ENCODE results near the gene SLC2A4RG.

The SLC2A4RG gene

GRCh38 chr20:63732118-63733095 lies 7.2 kb upstream of the SLC2A4RG start:
- H3K27me3 ChIP-seq (ENCODE audit: insufficient read depth, low read length), result no peaks in the 10 kb centered on the region
- H3K27ac ChIP-seq (ENCODE audit: low read depth, low read length), result no peak overlapping the region
- H3K36me3 ChIP-seq (ENCODE audit: insufficient read depth, low read length), result no peaks in the 10 kb centered on the region
- no peak overlapping the region for H3K4me3 ChIP-seq (ENCODE audit: low read depth, low read length)
- no peak overlapping the region for H2AFZ ChIP-seq (ENCODE audit: low read length, unreplicated experiment)
- peaks cover 6% of the 10 kb centered on the region for H3K79me2 ChIP-seq (ENCODE audit: control insufficient read depth, insufficient read depth, low read length, unreplicated experiment)
- H3K4me1 ChIP-seq (ENCODE audit: control insufficient read depth, insufficient read depth, low read length, unreplicated experiment), result no peaks in the 10 kb centered on the region

DNA sequence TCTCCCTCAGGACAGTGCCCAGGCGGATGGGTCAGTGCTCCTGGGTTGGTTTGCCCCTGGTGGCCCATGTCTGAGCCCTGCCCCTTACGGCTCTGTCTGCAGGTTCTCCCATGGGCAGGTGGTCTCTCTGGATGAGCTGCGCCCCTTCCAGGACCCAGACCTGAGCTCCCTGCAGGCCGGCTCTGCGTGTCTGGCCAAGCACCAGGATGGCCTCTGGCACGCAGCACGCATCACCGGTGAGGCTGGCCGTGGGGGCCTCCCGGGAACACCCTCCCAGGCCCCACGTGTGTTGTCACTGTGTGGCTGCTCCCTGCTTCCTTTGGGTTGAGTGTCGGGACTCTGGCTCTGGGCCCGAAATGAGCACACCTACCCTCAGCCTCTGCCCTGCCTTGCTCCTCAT lies 6.5 kb upstream of the SLC2A4RG start:
- Histone ChIP-seq H3K4me3 (ENCODE audit: low read depth, low read length) (no peak overlapping the region), H3K27me3 (ENCODE audit: insufficient read depth, low read length) (no peaks in the 10 kb centered on the region), H3K27ac (ENCODE audit: low read depth, low read length) (no peak overlapping the region), H3K4me1 (ENCODE audit: control insufficient read depth, insufficient read depth, low read length, unreplicated experiment) (no peaks in the 10 kb centered on the region), H2AFZ (ENCODE audit: low read length, unreplicated experiment) (no peak overlapping the region), H3K36me3 (ENCODE audit: insufficient read depth, low read length) (no peaks in the 10 kb centered on the region), H3K79me2 (ENCODE audit: control insufficient read depth, insufficient read depth, low read length, unreplicated experiment) (peaks cover 6% of the 10 kb centered on the region)

DNA sequence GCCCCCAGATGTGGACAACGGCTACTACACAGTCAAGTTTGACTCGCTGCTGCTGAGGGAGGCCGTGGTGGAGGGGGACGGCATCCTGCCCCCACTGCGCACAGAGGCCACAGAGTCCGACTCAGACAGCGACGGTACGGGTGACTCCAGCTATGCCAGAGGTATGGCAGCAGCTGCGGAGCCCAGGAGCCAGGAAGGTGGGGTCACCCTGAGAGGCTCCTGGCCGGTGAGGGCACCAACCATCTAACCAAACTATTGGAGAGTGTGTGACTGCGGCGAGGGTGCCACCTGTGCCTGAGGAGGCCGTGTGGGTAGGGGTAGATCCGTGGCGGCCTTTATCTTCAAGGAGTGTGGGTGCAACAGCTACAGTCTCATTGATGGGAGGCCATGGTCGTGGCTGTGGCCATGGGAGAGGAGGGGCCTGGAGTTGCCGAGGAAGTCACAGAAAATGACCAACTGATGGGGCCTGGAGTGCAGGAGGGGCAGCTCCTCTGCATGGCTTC lies 5.9 kb upstream of the SLC2A4RG start:
- no peaks in the 10 kb centered on the region for H3K4me1 ChIP-seq (ENCODE audit: control insufficient read depth, insufficient read depth, low read length, unreplicated experiment)
- no peak overlapping the region for H3K27ac ChIP-seq (ENCODE audit: low read depth, low read length)
- no peaks in the 10 kb centered on the region for H3K36me3 ChIP-seq (ENCODE audit: insufficient read depth, low read length)
- H3K79me2 ChIP-seq (ENCODE audit: control insufficient read depth, insufficient read depth, low read length, unreplicated experiment), result peaks cover under 1% of the 10 kb centered on the region
- H2AFZ ChIP-seq (ENCODE audit: low read length, unreplicated experiment), result no peak overlapping the region
- no peaks in the 10 kb centered on the region for H3K27me3 ChIP-seq (ENCODE audit: insufficient read depth, low read length)
- H3K4me3 ChIP-seq (ENCODE audit: low read depth, low read length), result no peak overlapping the region

- Histone ChIP-seq H2AFZ (ENCODE audit: low read length, unreplicated experiment) (no peak overlapping the region), H3K36me3 (ENCODE audit: insufficient read depth, low read length) (no peaks in the 10 kb centered on the region), H3K4me1 (ENCODE audit: control insufficient read depth, insufficient read depth, low read length, unreplicated experiment) (no peaks in the 10 kb centered on the region), H3K4me3 (ENCODE audit: low read depth, low read length) (no peak overlapping the region), H3K79me2 (ENCODE audit: control insufficient read depth, insufficient read depth, low read length, unreplicated experiment) (no peaks in the 10 kb centered on the region), H3K27ac (ENCODE audit: low read depth, low read length) (no peak overlapping the region), H3K27me3 (ENCODE audit: insufficient read depth, low read length) (no peaks in the 10 kb centered on the region)
Measured at GRCh38 chr20:63734111-63734945, 5.2 kb upstream of the SLC2A4RG start.

GRCh38 chr20:63734946-63735858 lies 4.4 kb upstream of the SLC2A4RG start:
- H3K27ac ChIP-seq (ENCODE audit: low read depth, low read length), result no peak overlapping the region
- H3K79me2 ChIP-seq (ENCODE audit: control insufficient read depth, insufficient read depth, low read length, unreplicated experiment), result no peaks in the 10 kb centered on the region
- no peaks in the 10 kb centered on the region for H3K36me3 ChIP-seq (ENCODE audit: insufficient read depth, low read length)
- no peaks in the 10 kb centered on the region for H3K4me1 ChIP-seq (ENCODE audit: control insufficient read depth, insufficient read depth, low read length, unreplicated experiment)
- no peak overlapping the region for H2AFZ ChIP-seq (ENCODE audit: low read length, unreplicated experiment)
- no peaks in the 10 kb centered on the region for H3K27me3 ChIP-seq (ENCODE audit: insufficient read depth, low read length)
- no peak overlapping the region for H3K4me3 ChIP-seq (ENCODE audit: low read depth, low read length)

- no peak within 1 kb of the TSS for H3K27ac ChIP-seq (ENCODE audit: low read depth, low read length)
- H3K36me3 ChIP-seq (ENCODE audit: insufficient read depth, low read length), result no peaks in the 10 kb centered on the region
- H3K79me2 ChIP-seq (ENCODE audit: control insufficient read depth, insufficient read depth, low read length, unreplicated experiment), result peaks cover under 1% of the 10 kb centered on the region
- no peak within 1 kb of the TSS for H2AFZ ChIP-seq (ENCODE audit: low read length, unreplicated experiment)
- no peaks in the 10 kb centered on the region for H3K4me1 ChIP-seq (ENCODE audit: control insufficient read depth, insufficient read depth, low read length, unreplicated experiment)
- H3K4me3 ChIP-seq (ENCODE audit: low read depth, low read length), result no peak within 1 kb of the TSS
- no peaks in the 10 kb centered on the region for H3K27me3 ChIP-seq (ENCODE audit: insufficient read depth, low read length)
Measured at GRCh38 chr20:63735859-63736718, 3.5 kb upstream of the SLC2A4RG start, which contains the start of gene LIME1. LIME1 (plus strand) TSS chr20:63736664; CDS start chr20:63737550, 886 bp downstream.

DNA sequence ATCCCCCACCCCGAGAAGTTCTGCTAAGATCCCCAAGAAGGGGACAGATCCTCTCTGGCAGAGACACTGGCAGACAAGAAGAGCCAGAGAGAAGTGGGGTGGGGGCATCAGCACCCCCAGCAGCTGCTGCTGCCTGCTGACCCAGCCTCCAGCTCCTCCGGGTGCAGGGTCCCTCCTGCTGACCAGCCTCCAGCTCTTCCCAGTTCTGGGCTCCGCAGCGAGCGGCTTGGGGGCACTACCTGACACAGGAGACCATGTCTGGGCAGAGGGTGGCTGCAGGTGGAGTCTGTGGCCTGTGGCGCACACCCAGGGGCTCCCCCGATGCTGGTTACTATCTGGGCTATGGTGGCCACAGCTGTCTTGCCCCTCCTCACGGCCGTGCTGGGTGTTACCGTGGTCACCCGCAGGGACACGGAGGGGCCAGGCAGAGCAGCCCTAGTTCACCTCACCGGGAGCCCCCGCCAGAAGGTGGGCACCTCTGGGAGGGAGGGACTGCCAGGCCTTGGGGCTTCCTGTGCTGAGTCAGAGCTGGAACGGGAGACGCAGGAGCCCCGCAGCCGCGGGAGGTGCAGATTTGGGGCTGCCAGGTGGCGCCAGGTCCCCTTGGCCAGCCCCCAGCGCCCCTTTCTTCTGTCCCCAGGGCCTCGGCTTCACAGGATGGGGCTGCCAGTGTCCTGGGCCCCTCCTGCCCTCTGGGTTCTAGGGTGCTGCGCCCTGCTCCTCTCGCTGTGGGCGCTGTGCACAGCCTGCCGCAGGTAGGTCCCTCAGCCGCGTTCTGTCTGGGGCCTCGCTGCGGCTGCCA lies 2.5 kb upstream of the SLC2A4RG start:
- no peak overlapping the region for H3K27ac ChIP-seq (ENCODE audit: low read depth, low read length)
- peaks cover 9% of the 10 kb centered on the region for H3K4me1 ChIP-seq (ENCODE audit: control insufficient read depth, insufficient read depth, low read length, unreplicated experiment)
- no peak overlapping the region for H2AFZ ChIP-seq (ENCODE audit: low read length, unreplicated experiment)
- peaks cover 9% of the 10 kb centered on the region for H3K79me2 ChIP-seq (ENCODE audit: control insufficient read depth, insufficient read depth, low read length, unreplicated experiment)
- H3K4me3 ChIP-seq (ENCODE audit: low read depth, low read length), result no peak overlapping the region
- H3K36me3 ChIP-seq (ENCODE audit: insufficient read depth, low read length), result no peaks in the 10 kb centered on the region
- H3K27me3 ChIP-seq (ENCODE audit: insufficient read depth, low read length), result no peaks in the 10 kb centered on the region

GRCh38 chr20:63737695-63737944 lies 2.0 kb upstream of the SLC2A4RG start:
- H3K27ac ChIP-seq (ENCODE audit: low read depth, low read length), result no peak overlapping the region
- peaks cover 9% of the 10 kb centered on the region for H3K4me1 ChIP-seq (ENCODE audit: control insufficient read depth, insufficient read depth, low read length, unreplicated experiment)
- peaks cover 2% of the 10 kb centered on the region; the same call in 1 of the 2 replicates for H3K36me3 ChIP-seq (ENCODE audit: insufficient read depth, low read length)
- H2AFZ ChIP-seq (ENCODE audit: low read length, unreplicated experiment), result no peak overlapping the region
- H3K4me3 ChIP-seq (ENCODE audit: low read depth, low read length), result no peak overlapping the region
- peaks cover 9% of the 10 kb centered on the region for H3K79me2 ChIP-seq (ENCODE audit: control insufficient read depth, insufficient read depth, low read length, unreplicated experiment)
- no peaks in the 10 kb centered on the region for H3K27me3 ChIP-seq (ENCODE audit: insufficient read depth, low read length)
